K562 (cell line): Measurements from ENCODE around the gene ATP2A2. TPM values are rescaled to one million over a fixed set of nuclear protein-coding genes. Genes with fewer than 3 reads are reported as not detected.

Source experiments
- ATAC-seq: fragments of 200-7000 bp; cut with Tn5 transposase; 3 replicates; pipeline ENCODE4 v1.9.1; 2020; ENCODE audit warnings: moderate library complexity
- BruUV-seq: library from RNA; stranded (reverse); fragments of 400-500 nt; replicated peaks from 2 replicates; lab custom pipeline; 2021; lab: Mats Ljungman, UMichigan
- CTCF ChIA-PET: fragments of 300-600 bp; formaldehyde crosslinking; extraction: SDS; loops from one replicate; lab custom pipeline; 2021; ENCODE audit warnings: low intra/inter-chr PET ratio; lab: Yijun Ruan, JAX
- POLR2A ChIA-PET: fragments of 300-600, 350-650 bp; sonication (Branson Sonifier 250); formaldehyde crosslinking; extraction: SDS; loops from one replicate; lab custom pipeline; 2021; ENCODE audit warnings: antibody characterized with exemption, inconsistent platforms; lab: Yijun Ruan, JAX
- DNase-seq, 4 experiments: peaks; one replicate each; pipeline versions ENCODE4 v3.0.0 to v3.0.0-alpha.2; 2011 to 2018; ENCODE audit warnings: low spot score in 3 of 4, mixed read lengths in 3 of 4; ENCODE audit errors: extremely low read depth in 1 of 4
- FAIRE-seq: peaks from 2 replicates; lab custom pipeline; 2011; peaks lifted over from hg19 to GRCh38; lab: Jason Lieb, UNC
- H2AFZ ChIP-seq: 2 replicates; pipeline ENCODE4 v1.6.0; 2011; ENCODE audit warnings: low read depth, low read length, control low read depth, inconsistent platforms
- H3K27ac ChIP-seq: fragments of 200-600 bp; 3 replicates; pipeline ENCODE4 v1.8.0; 2011; ENCODE audit warnings: low read depth, mild to moderate bottlenecking, control low read depth, inconsistent platforms, low read length, moderate library complexity, mixed read lengths; ENCODE audit errors: extremely low read depth
- H3K27me3 ChIP-seq, 2 experiments: fragments of 300-600 bp in 1 of 2; 2 replicates in 1 of 2; 3 replicates in 1 of 2; pipeline versions ENCODE4 v1.6.0 to v1.8.0; 2011; ENCODE audit warnings: inconsistent platforms in 2 of 2, low read length in 2 of 2, mild to moderate bottlenecking in 1 of 2, mixed read lengths in 1 of 2, moderate library complexity in 1 of 2; ENCODE audit not compliant: control insufficient read depth in 2 of 2, insufficient read depth in 2 of 2
- H3K36me3 ChIP-seq: fragments of 300-600 bp; 3 replicates; pipeline ENCODE4 v1.8.0; 2011; ENCODE audit warnings: mild to moderate bottlenecking, low read length, inconsistent platforms; ENCODE audit not compliant: control insufficient read depth, insufficient read depth
- H3K4me1 ChIP-seq, 2 experiments: fragments of 200-600 bp in 1 of 2; replicated peaks in 1 of 2; 2 replicates in 1 of 2; 3 replicates in 1 of 2; pipeline versions ENCODE4 v1.5.1 to v1.8.0; 2011; ENCODE audit warnings: inconsistent platforms in 2 of 2, low read length in 2 of 2, mild to moderate bottlenecking in 1 of 2, mixed read lengths in 1 of 2, moderate library complexity in 1 of 2; ENCODE audit not compliant: control insufficient read depth in 2 of 2, insufficient read depth in 2 of 2
- H3K4me2 ChIP-seq: 2 replicates; pipeline ENCODE4 v1.6.1; 2011; ENCODE audit warnings: low read length, control low read depth, inconsistent platforms, mixed read lengths; ENCODE audit not compliant: insufficient read depth
- H3K4me3 ChIP-seq: fragments of 200-600 bp; sonication (generic), shearing (Covaris generic); 2 replicates; pipeline ENCODE4 v1.5.1; 2016; ENCODE audit warnings: control low read depth, inconsistent platforms
- H3K79me2 ChIP-seq: fragments of 200-600 bp; 3 replicates; pipeline ENCODE4 v1.8.0; 2011; ENCODE audit warnings: low read length, inconsistent platforms; ENCODE audit not compliant: control insufficient read depth, insufficient read depth
- H3K9ac ChIP-seq, 2 experiments: 2 replicates each; pipeline versions ENCODE4 v1.6.0 to v1.6.1; 2011; ENCODE audit warnings: low read depth in 2 of 2, low read length in 2 of 2, control low read depth in 1 of 2, inconsistent platforms in 1 of 2, mild to moderate bottlenecking in 1 of 2, mixed read lengths in 1 of 2; ENCODE audit not compliant: insufficient read depth in 1 of 2
- H3K9me1 ChIP-seq: one replicate; pipeline ENCODE4 v1.6.0; 2011; ENCODE audit warnings: inconsistent platforms, mild to moderate bottlenecking, low read length, moderate library complexity; ENCODE audit not compliant: control insufficient read depth, insufficient read depth
- H3K9me3 ChIP-seq: replicated peaks from 2 replicates; pipeline ENCODE4 v1.5.1; 2011; ENCODE audit warnings: low read depth, low read length, inconsistent platforms; ENCODE audit not compliant: control insufficient read depth, insufficient read depth
- H4K20me1 ChIP-seq: replicated peaks from 2 replicates; pipeline ENCODE4 v1.6.1; 2011; ENCODE audit warnings: low read length, inconsistent platforms, mixed read lengths; ENCODE audit not compliant: control insufficient read depth, insufficient read depth
- CC2D1A ChIP-seq: fragments of 450-650 bp; IDR thresholded peaks from 2 replicates; pipeline ENCODE4 v1.6.1; 2017; ENCODE audit warnings: mild to moderate bottlenecking
- CGGBP1 ChIP-seq: fragments of 250-450 bp; sonication (Bioruptor Pico); IDR thresholded peaks from 2 replicates; pipeline ENCODE4 v1.9.0; 2021; ENCODE audit warnings: mild to moderate bottlenecking
- FOXA1 ChIP-seq: fragments of 450-650 bp; IDR thresholded peaks from 2 replicates; pipeline ENCODE4 v1.6.1; 2016; ENCODE audit warnings: mild to moderate bottlenecking, borderline replicate concordance
- GATAD2B ChIP-seq: fragments of 450-650 bp; IDR thresholded peaks from 2 replicates; pipeline ENCODE4 v1.6.1; 2017; ENCODE audit warnings: mild to moderate bottlenecking, borderline replicate concordance
- HBP1 ChIP-seq: fragments of 450-650 bp; formaldehyde crosslinking; IDR thresholded peaks from 2 replicates; pipeline ENCODE4 v1.4.0; 2022; ENCODE audit warnings: missing genetic modification characterization
- HDAC2 ChIP-seq: fragments of 450-650 bp; IDR thresholded peaks from 2 replicates; pipeline ENCODE4 v1.6.1; 2016; ENCODE audit warnings: mild to moderate bottlenecking
- KLF13 ChIP-seq: fragments of 450-650 bp; IDR thresholded peaks from 2 replicates; pipeline ENCODE4 v1.6.1; 2016; ENCODE audit warnings: missing genetic modification characterization, low read depth, mild to moderate bottlenecking, missing compliant biosample characterization, moderate library complexity, borderline replicate concordance
- MEIS2 ChIP-seq: fragments of 450-650 bp; IDR thresholded peaks from 2 replicates; pipeline ENCODE4 v1.6.1; 2014; ENCODE audit warnings: mild to moderate bottlenecking; ENCODE audit not compliant: partially characterized antibody
- RAD51 ChIP-seq: fragments of 450-650 bp; IDR thresholded peaks from 2 replicates; pipeline ENCODE4 v1.7.1; 2016; ENCODE audit warnings: low read depth, mild to moderate bottlenecking, borderline replicate concordance
- THRAP3 ChIP-seq: fragments of 450-650 bp; IDR thresholded peaks from 2 replicates; pipeline ENCODE4 v1.6.1; 2016; ENCODE audit warnings: mild to moderate bottlenecking, inconsistent platforms, borderline replicate concordance
- TRIM28 ChIP-seq: fragments of 450-650 bp; IDR thresholded peaks from 2 replicates; pipeline ENCODE4 v1.6.1; 2017
- ZNF174 ChIP-seq: fragments of 250-450 bp; sonication (Bioruptor Pico); IDR thresholded peaks from 2 replicates; pipeline ENCODE4 v1.4.0; 2020; ENCODE audit warnings: mild to moderate bottlenecking
- ZNF212 ChIP-seq: fragments of 450-650 bp; formaldehyde crosslinking; IDR thresholded peaks from 2 replicates; pipeline ENCODE4 v1.4.0; 2020; ENCODE audit warnings: mild to moderate bottlenecking
- ZNF445 ChIP-seq: fragments of 250-450 bp; sonication (Bioruptor Pico); IDR thresholded peaks from 2 replicates; pipeline ENCODE4 v1.4.0; 2020; ENCODE audit warnings: low read depth, mild to moderate bottlenecking, moderate library complexity
- ZNF449 ChIP-seq: fragments of 250-450 bp; sonication (Bioruptor Pico); IDR thresholded peaks from 2 replicates; pipeline ENCODE4 v1.8.0; 2022; ENCODE audit warnings: moderate library complexity, mild to moderate bottlenecking, inconsistent platforms
- ZNF584 ChIP-seq: fragments of 200-800 bp; sonication (Bioruptor generic); IDR thresholded peaks from 2 replicates; pipeline ENCODE4 v1.6.1; 2016; ENCODE audit warnings: low read depth, mild to moderate bottlenecking, missing genetic modification characterization, missing compliant biosample characterization
- ZNF76 ChIP-seq: fragments of 250-450 bp; sonication (Bioruptor Pico); IDR thresholded peaks from 2 replicates; pipeline ENCODE4 v1.4.0; 2020; ENCODE audit warnings: mild to moderate bottlenecking, moderate library complexity, borderline replicate concordance
- WGBS: fragments of 100-300 bp; shearing (Covaris generic); methylation state at CpG from one replicate; pipeline ENCODE4 v1.1.6; 2016; ENCODE audit warnings: low coverage, mixed read lengths; ENCODE audit not compliant: insufficient coverage; ENCODE audit errors: missing lambda C conversion rate; 5-methylcytosine and 5-hydroxymethylcytosine counted together
- in situ Hi-C: fragments of 300-500 bp; cut with MboI; formaldehyde crosslinking; loops from 4 replicates; pipeline ENCODE4 v1.15.0; 2018; ENCODE audit warnings: inconsistent platforms, mixed read lengths
- intact Hi-C: fragments of 100-400 bp; cut with micrococcal nuclease; formaldehyde crosslinking; loops from 2 replicates; pipeline ENCODE4 v1.14.2; 2022
- polyA plus RNA-seq, 8 experiments: library from polyadenylated mRNA; depleted of rRNA in 4 of 8; stranded (reverse) in 5 of 8; unstranded in 3 of 8; fragments of >200 nt; fragmentation: Nextera tagmentation in 2 of 8; fragmentation: Illumina TruSeq in 1 of 8; extraction: Ambion mirVana in 2 of 8; extraction: Trizol in 1 of 8; gene quantifications; 2 replicates each; pipeline versions ENCODE4 v1.2.1 to v1.2.3, GENCODE V29; 2011 to 2014; ENCODE audit warnings: inconsistent platforms in 1 of 8, missing spikeins in 1 of 8
- total RNA-seq, 7 experiments: library from RNA; depleted of rRNA in 6 of 7; stranded (reverse); fragments of >200 nt in 6 of 7; fragmentation: Illumina TruSeq in 2 of 7; extraction: Trizol in 2 of 7; gene quantifications; 2 replicates each; pipeline versions ENCODE4 v1.2.1 to v1.2.3, GENCODE V29; 2011 to 2021; ENCODE audit warnings: low replicate concordance in 1 of 7

Gene ATP2A2
- total and polyA plus RNA-seq, 9 of the 15 experiments (the other 6 are each of a cell fraction or from before 2014, with no cell fraction given) = 5.2 to 205 (median 51.6) TPM

- TF ChIP-seq ZNF449 (CRISPR knock-in tag) = no peak
- TF ChIP-seq, all 486 proteins: peak for 0
Observed at GRCh38 chr12:110301065-110301806, 20.2 kb downstream of the ATP2A2 start (continued).

GRCh38 chr12:110304061-110304551 is 23.1 kb downstream of the ATP2A2 start:
- ChIA-PET POLR2A (interaction anchor here (2.0 kb wide), 1 partner anchor 16 kb away, joined by 6 read pairs; no protein-coding TSS in a partner anchor), CTCF (no interaction called here)
- no peak for FAIRE-seq
- DNase-seq = no peak
- Histone ChIP-seq H3K4me3 (no peak overlapping the region), H3K9me1 (peaks cover 3% of the 10 kb centered on the region), H4K20me1 (peaks cover 12% of the 10 kb centered on the region; the same call in 1 of the 2 replicates), H3K27ac (no peak overlapping the region), H3K9me3 (no peaks in the 10 kb centered on the region), H3K9ac (no peak overlapping the region), H3K4me2 (no peak overlapping the region), H2AFZ (no peak overlapping the region), H3K79me2 (peaks cover 92% of the 10 kb centered on the region), H3K27me3 (no peaks in the 10 kb centered on the region; a peak in 1 of 5 replicates), H3K36me3 (peaks cover 86% of the 10 kb centered on the region), H3K4me1 (no peaks in the 10 kb centered on the region)
- no TSS peak for BruUV-seq
- 82% methylated on average over 4 of the region's 4 CpGs for WGBS
- no peak for ATAC-seq
- in situ Hi-C loops (no loop called here), intact Hi-C loops (no loop called here)
- TF ChIP-seq HBP1 (no peak), CC2D1A (no peak), RAD51 (no peak), GATAD2B (no peak), HDAC2 (no peak), ZNF174 (no peak), FOXA1 (no peak), KLF13 (tag) (no peak), THRAP3 (no peak), ZNF584 (CRISPR knock-in tag) (no peak), CGGBP1 (no peak), ZNF212 (no peak), ZNF445 (no peak), MEIS2 (no peak), ZNF76 (CRISPR knock-in tag) (no peak), TRIM28 (no peak)
